Measurements from ENCODE around the gene ZNF92. TPM values are rescaled to one million over a fixed set of nuclear protein-coding genes. Genes with fewer than 3 reads are reported as not detected.

The ZNF92 gene
- total RNA-seq, 2 donors from 2014 or later: 26.4 to 26.5 TPM

GRCh38 chr7:65449505-65449852 is 75.8 kb downstream of the ZNF92 start:
- Histone ChIP-seq H3K27ac (ENCODE audit: low read depth, low read length) (no peak overlapping the region), H3K4me3 (ENCODE audit: low read length) (no peak overlapping the region), H3K9ac (ENCODE audit: extremely low read depth, low read length, poor library complexity, severe bottlenecking) (no peak overlapping the region), H3K27me3 (ENCODE audit: control insufficient read depth, insufficient read depth, low read length, poor library complexity, severe bottlenecking) (no peaks in the 10 kb centered on the region), H3K36me3 (ENCODE audit: control insufficient read depth, insufficient read depth, low read length) (no peaks in the 10 kb centered on the region), H3K4me1 (ENCODE audit: control insufficient read depth, insufficient read depth, low read length) (no peaks in the 10 kb centered on the region), H3K9me3 (ENCODE audit: control insufficient read depth, low read length) (peaks cover 21% of the 10 kb centered on the region)
- whole genome bisulfite sequencing, 2 experiments (ENCODE audit: insufficient coverage in 1 of 2, insufficient read length in 1 of 2): 63% methylated on average over 2 of the region's 2 CpGs; no CpG with 5 or more reads in 1 of the 2 experiments
- no peak overlapping the region for H3K4me3 Mint-ChIP-seq
- no peaks in the 10 kb centered on the region for H3K36me3 Mint-ChIP-seq (ENCODE audit: low read depth)
- H3K4me1 Mint-ChIP-seq: no peaks in the 10 kb centered on the region
- H3K9me3 Mint-ChIP-seq: peaks cover 30% of the 10 kb centered on the region
- no peaks in the 10 kb centered on the region for H3K27me3 Mint-ChIP-seq (ENCODE audit: insufficient read depth)
- DNase-seq: no peak
- H3K27ac Mint-ChIP-seq: no peak overlapping the region
- TF ChIP-seq CTCF (conservative IDR thresholded peaks at IDR 0.05): no peak

Data from endodermal cell (in vitro differentiated cells).